ENCODE measurements around the gene MOK. TPM values are rescaled to one million over a fixed set of nuclear protein-coding genes. Genes with fewer than 3 reads are reported as not detected.

Gene MOK
- total RNA-seq, 2 donors from 2014 or later = 3.0 to 5.9 TPM

DNA sequence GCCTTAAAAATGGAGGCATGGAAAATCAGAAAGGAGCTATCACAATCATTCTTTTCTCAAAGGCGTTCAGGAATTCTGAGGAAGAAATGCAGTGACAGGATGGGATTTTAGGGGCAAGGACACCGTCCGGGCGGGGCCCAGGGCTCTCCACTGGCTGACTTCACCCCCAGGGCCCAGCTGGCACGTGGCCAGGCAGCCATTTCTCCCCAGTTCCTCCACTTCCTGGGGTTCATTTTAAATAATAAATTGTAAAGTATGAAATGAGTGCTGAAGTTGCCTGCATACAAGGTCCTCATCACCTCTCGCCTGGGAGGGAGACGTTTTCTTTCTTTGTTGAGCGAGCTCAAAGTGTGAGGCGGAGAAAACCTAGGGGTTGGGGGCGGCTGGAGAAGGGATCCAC is 91.5 kb downstream of the MOK start:
- Mint-ChIP-seq H3K9me3 (no peaks in the 10 kb centered on the region), H3K4me1 (ENCODE audit: low read depth in 2 of 2) (peaks cover 0 to 8% of the 10 kb centered on the region in 2 donors), H3K4me3 (no peak overlapping the region), H3K27ac (no peak overlapping the region), H3K36me3 (peaks cover 6% of the 10 kb centered on the region), H3K27me3 (no peaks in the 10 kb centered on the region)
- ATAC-seq (no peak), DNase-seq (ENCODE audit: low spot score) (no peak)

- no peaks in the 10 kb centered on the region for H3K9me3 Mint-ChIP-seq
- H3K27ac Mint-ChIP-seq = no peak overlapping the region
These were observed 92.1 kb downstream of the MOK start for GRCh38 chr14:102212845-102213244.

GRCh38 chr14:102212356-102212755 is 92.6 kb downstream of the MOK start:
- no peak overlapping the region for H3K27ac Mint-ChIP-seq
- ATAC-seq (peak in 1 of 2 donors; percentile 36), DNase-seq (ENCODE audit: low spot score) (no peak)
- H3K36me3 Mint-ChIP-seq = peaks cover 6% of the 10 kb centered on the region
- no peaks in the 10 kb centered on the region for H3K27me3 Mint-ChIP-seq
- no peak overlapping the region for H3K4me3 Mint-ChIP-seq
- no peaks in the 10 kb centered on the region for H3K9me3 Mint-ChIP-seq
- peaks cover 0 to 12% of the 10 kb centered on the region in 2 donors for H3K4me1 Mint-ChIP-seq (ENCODE audit: low read depth in 2 of 2)

More at GRCh38 chr14:102212845-102213244, 92.1 kb downstream of the MOK start:
- ATAC-seq (no peak), DNase-seq (ENCODE audit: low spot score) (no peak)
- no peak overlapping the region for H3K4me3 Mint-ChIP-seq
- H3K4me1 Mint-ChIP-seq (ENCODE audit: low read depth in 2 of 2) = peaks cover 0 to 8% of the 10 kb centered on the region in 2 donors
- peaks cover 6% of the 10 kb centered on the region for H3K36me3 Mint-ChIP-seq
- H3K27me3 Mint-ChIP-seq = no peaks in the 10 kb centered on the region

DNA sequence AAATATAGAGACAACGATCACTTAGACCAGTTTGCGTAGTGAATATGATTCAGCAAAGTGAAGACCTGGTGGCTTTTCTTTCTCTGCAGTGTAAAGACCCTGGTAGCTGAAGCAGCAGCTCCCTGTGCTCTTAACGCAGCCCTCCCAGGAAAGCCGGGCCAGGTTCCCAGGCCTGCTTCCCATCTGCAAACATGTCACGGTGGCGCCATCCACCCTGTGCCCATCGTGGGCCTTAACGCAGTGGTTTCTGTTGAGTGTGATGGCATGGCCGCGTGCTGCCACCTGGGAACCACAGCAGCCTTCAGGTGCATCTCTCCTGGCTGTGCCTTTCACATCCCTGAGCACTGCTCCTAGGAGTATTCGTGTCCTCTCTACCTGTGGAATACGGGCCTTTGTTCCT is 93.7 kb downstream of the MOK start:
- Mint-ChIP-seq H3K27me3 (no peaks in the 10 kb centered on the region), H3K4me1 (ENCODE audit: low read depth in 2 of 2) (peaks cover 0 to 15% of the 10 kb centered on the region in 2 donors), H3K36me3 (peaks cover 6% of the 10 kb centered on the region), H3K27ac (no peak overlapping the region), H3K9me3 (no peaks in the 10 kb centered on the region), H3K4me3 (no peak overlapping the region)
- DNase-seq (ENCODE audit: low spot score) (no peak), ATAC-seq (no peak)

DNA sequence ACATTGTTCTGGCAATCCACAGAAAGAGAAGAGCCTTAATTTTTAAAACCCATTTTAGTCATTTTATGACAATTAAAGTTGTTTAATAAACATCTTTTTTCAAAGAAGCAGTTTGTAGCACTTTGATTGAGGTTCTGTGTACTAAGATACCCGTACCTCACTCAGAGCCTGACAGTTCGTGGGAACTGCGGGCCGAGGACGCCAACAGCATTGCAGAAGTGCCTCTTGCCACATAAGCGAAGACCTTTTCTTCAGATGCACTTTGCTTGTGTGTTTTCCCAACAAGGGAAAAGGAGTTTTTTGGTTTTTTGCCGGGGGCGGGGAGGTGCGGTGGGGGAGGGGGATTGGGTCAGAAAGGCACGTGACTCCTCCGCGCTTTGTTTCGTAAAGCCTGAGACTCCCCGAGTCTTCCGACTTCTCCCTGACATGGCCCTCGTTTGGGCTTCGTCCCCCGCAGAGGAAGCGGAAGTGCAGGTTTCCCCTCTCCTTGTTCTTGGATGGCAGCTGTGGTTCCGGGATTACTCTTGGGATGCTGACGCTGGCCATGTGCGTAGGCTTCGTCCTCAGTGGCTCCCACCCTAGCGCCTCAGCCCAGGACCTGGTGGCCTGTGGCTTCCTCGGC is 94.4 kb downstream of the MOK start:
- DNase-seq (ENCODE audit: low spot score) = no peak
- ATAC-seq = no peak
- Mint-ChIP-seq H3K4me1 (ENCODE audit: low read depth in 2 of 2) (peaks cover under 1 to 18% of the 10 kb centered on the region in 2 donors), H3K27ac (no peak overlapping the region), H3K4me3 (no peak overlapping the region), H3K36me3 (peaks cover 6% of the 10 kb centered on the region), H3K9me3 (no peaks in the 10 kb centered on the region), H3K27me3 (no peaks in the 10 kb centered on the region)

- peaks cover 8% of the 10 kb centered on the region for H3K36me3 Mint-ChIP-seq
- DNase-seq (ENCODE audit: low spot score) (no peak), ATAC-seq (no peak)
- no peak overlapping the region for H3K4me3 Mint-ChIP-seq
- peaks cover 6 to 23% of the 10 kb centered on the region in 2 donors for H3K4me1 Mint-ChIP-seq (ENCODE audit: low read depth in 2 of 2)
- H3K27me3 Mint-ChIP-seq = no peaks in the 10 kb centered on the region
- H3K9me3 Mint-ChIP-seq = no peaks in the 10 kb centered on the region
- H3K27ac Mint-ChIP-seq = no peak overlapping the region
These were observed 95.6 kb downstream of the MOK start for GRCh38 chr14:102209224-102209966.

- Mint-ChIP-seq H3K4me3 (no peak overlapping the region), H3K4me1 (ENCODE audit: low read depth in 2 of 2) (peaks cover 10 to 27% of the 10 kb centered on the region in 2 donors), H3K27me3 (no peaks in the 10 kb centered on the region), H3K9me3 (no peaks in the 10 kb centered on the region), H3K27ac (no peak overlapping the region), H3K36me3 (peaks cover 13% of the 10 kb centered on the region)
- ATAC-seq = no peak
- no peak for DNase-seq (ENCODE audit: low spot score)
These were observed 96.2 kb downstream of the MOK start for GRCh38 chr14:102208741-102209140.

GRCh38 chr14:102207831-102208365 is 97.1 kb downstream of the MOK start:
- Mint-ChIP-seq H3K27me3 (no peaks in the 10 kb centered on the region), H3K4me3 (no peak overlapping the region), H3K4me1 (ENCODE audit: low read depth in 2 of 2) (peaks cover 10 to 27% of the 10 kb centered on the region in 2 donors), H3K27ac (no peak overlapping the region), H3K36me3 (peaks cover 13% of the 10 kb centered on the region), H3K9me3 (no peaks in the 10 kb centered on the region)
- peak; percentile 5 for DNase-seq (ENCODE audit: low spot score)
- ATAC-seq = no peak

DNA sequence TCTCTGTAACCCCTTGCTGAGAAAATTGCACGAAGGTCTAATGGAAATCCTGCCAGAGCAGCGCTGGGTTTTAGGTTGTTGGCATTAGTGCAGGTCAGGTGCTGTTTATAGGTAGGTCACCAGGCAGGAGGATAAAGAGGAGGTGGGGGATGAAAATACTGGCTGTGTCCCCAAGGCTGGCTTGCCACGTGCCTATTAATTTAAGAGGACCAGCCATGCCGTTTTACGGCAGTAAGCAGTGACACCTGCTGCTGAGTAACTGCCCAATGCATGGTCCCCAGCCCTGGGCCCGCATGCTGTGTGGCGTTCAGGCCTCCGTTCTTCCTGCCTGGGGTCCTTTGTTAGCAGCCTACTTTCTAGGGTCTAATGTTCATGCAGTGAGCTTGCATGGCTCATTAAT is 98.0 kb downstream of the MOK start:
- peaks cover 13% of the 10 kb centered on the region for H3K36me3 Mint-ChIP-seq
- ATAC-seq (no peak), DNase-seq (ENCODE audit: low spot score) (no peak)
- no peak overlapping the region for H3K4me3 Mint-ChIP-seq
- no peaks in the 10 kb centered on the region for H3K27me3 Mint-ChIP-seq
- H3K9me3 Mint-ChIP-seq = no peaks in the 10 kb centered on the region
- H3K27ac Mint-ChIP-seq = no peak overlapping the region
- H3K4me1 Mint-ChIP-seq (ENCODE audit: low read depth in 2 of 2) = peaks cover 13 to 29% of the 10 kb centered on the region in 2 donors

GRCh38 chr14:102205560-102205959 is 99.4 kb downstream of the MOK start:
- no peak for ATAC-seq
- Mint-ChIP-seq H3K36me3 (peaks cover 13% of the 10 kb centered on the region), H3K4me1 (ENCODE audit: low read depth in 2 of 2) (peaks cover 26 to 42% of the 10 kb centered on the region in 2 donors), H3K27me3 (no peaks in the 10 kb centered on the region), H3K27ac (no peak overlapping the region), H3K4me3 (no peak overlapping the region), H3K9me3 (no peaks in the 10 kb centered on the region)
- DNase-seq (ENCODE audit: low spot score) = peak; percentile 15

DNA sequence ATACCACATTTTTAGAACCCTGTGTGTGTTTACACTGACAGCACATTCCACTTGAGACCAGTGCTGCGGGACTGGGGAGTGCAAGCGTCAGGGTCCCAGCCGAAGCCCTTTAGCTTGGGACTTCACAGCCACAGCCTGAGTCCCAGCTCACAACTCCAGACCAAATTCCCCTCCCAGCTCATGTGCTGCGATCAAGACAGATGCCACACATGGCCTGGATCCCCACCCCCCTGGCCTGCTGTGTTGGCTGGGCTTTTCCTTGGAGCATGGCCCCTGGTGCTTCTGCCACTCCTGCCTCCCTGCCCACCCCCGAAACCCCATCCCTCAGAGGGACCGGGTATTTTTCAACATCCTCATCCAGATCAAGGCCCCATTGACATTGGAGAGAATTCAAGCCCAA is 101.6 kb downstream of the MOK start:
- DNase-seq (ENCODE audit: low spot score) = no peak
- H3K4me3 Mint-ChIP-seq = no peak overlapping the region
- peaks cover 48 to 49% of the 10 kb centered on the region in 2 donors for H3K4me1 Mint-ChIP-seq (ENCODE audit: low read depth in 2 of 2)
- no peaks in the 10 kb centered on the region for H3K27me3 Mint-ChIP-seq
- H3K27ac Mint-ChIP-seq = no peak overlapping the region
- no peaks in the 10 kb centered on the region for H3K9me3 Mint-ChIP-seq
- H3K36me3 Mint-ChIP-seq = peaks cover 7% of the 10 kb centered on the region
- ATAC-seq = no peak

DNA sequence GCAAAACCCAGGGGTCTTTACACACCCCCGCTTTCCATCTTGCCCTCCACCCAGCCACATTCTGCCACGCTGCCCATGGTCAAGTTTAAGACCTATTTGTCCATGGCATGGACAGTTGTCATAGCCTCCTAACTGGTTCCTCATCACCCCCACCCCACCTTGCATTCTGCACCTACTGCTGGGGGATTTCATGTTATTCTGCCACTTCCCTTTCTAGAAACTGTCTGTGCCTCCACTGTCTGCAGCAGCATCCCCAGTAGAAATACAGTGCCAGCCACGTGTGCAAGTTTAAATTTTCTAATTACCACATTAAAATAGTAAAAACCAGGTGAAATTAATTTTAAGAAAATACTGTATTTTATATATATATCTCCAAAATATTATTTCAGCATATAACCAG is 102.0 kb downstream of the MOK start:
- Mint-ChIP-seq H3K36me3 (peaks cover 7% of the 10 kb centered on the region), H3K27me3 (no peaks in the 10 kb centered on the region)

GRCh38 chr14:102201776-102202175 is 103.2 kb downstream of the MOK start:
- H3K27me3 Mint-ChIP-seq = no peaks in the 10 kb centered on the region
- H3K4me3 Mint-ChIP-seq = peak overlapping the region; percentile 43
- H3K27ac Mint-ChIP-seq = peak overlapping the region; percentile 0 to 55
- DNase-seq (ENCODE audit: low spot score) = no peak
- H3K9me3 Mint-ChIP-seq = no peaks in the 10 kb centered on the region
- peak in 1 of 2 donors; percentile 14 for ATAC-seq
- peaks cover 12% of the 10 kb centered on the region for H3K36me3 Mint-ChIP-seq
- H3K4me1 Mint-ChIP-seq (ENCODE audit: low read depth in 2 of 2) = peaks cover 52 to 61% of the 10 kb centered on the region in 2 donors

More for the DNA sequence above, 102.0 kb downstream of the MOK start:
- no peaks in the 10 kb centered on the region for H3K9me3 Mint-ChIP-seq
- H3K4me1 Mint-ChIP-seq (ENCODE audit: low read depth in 2 of 2) = peaks cover 50 to 51% of the 10 kb centered on the region in 2 donors
- no peak overlapping the region for H3K4me3 Mint-ChIP-seq
- no peak overlapping the region for H3K27ac Mint-ChIP-seq
- ATAC-seq (no peak), DNase-seq (ENCODE audit: low spot score) (no peak)

DNA sequence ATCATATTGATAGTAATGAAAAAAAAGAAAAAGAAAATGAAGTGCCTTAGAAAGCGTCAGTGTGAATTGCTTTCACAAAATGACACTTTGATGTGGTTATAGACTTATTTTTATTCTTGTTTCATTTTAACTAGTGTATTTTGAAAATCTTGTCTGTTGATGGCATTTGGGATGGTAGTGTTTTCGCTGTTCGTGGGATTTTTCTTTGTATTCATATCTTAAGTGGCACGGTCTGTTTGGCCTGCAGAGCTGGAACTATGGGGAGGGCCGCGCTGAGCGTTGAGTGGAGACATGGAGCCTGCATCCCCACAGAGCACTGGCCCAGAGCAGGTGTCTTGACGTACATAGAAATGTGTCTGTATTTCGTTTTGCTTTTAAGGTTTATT is 103.6 kb downstream of the MOK start:
- DNase-seq (ENCODE audit: low spot score) (no peak), ATAC-seq (peak in 1 of 2 donors; percentile 39)
- Mint-ChIP-seq H3K4me3 (peak overlapping the region; percentile 43), H3K9me3 (no peaks in the 10 kb centered on the region), H3K27me3 (no peaks in the 10 kb centered on the region), H3K4me1 (ENCODE audit: low read depth in 2 of 2) (peaks cover 52 to 63% of the 10 kb centered on the region in 2 donors), H3K27ac (peak overlapping the region; percentile 0 to 55), H3K36me3 (peaks cover 12% of the 10 kb centered on the region)
